Measurements from ENCODE around the gene ATP5PD.
"Not testable (repeated sequence)": the region's sequence is repeated elsewhere in the genome, so short reads cannot be mapped to it uniquely, and the experiment has no call there.

Gene ATP5PD

GRCh38 chr17:75051941-75052340 lies 5.2 kb upstream of the ATP5PD start:
- peak; percentile 98 for DNase-seq (ENCODE audit: low spot score)

- DNase-seq (ENCODE audit: low spot score), result no peak
Measured at GRCh38 chr17:75049706-75050105, 2.9 kb upstream of the ATP5PD start.

GRCh38 chr17:75049057-75049456 lies 2.3 kb upstream of the ATP5PD start:
- DNase-seq (ENCODE audit: low spot score), result peak; percentile 39

- DNase-seq (ENCODE audit: low spot score), result peak; percentile 39
Measured at GRCh38 chr17:75048249-75048878, 1.6 kb upstream of the ATP5PD start.

- DNase-seq (ENCODE audit: low spot score), result peak; percentile 58
Measured at GRCh38 chr17:75047398-75048098, 779 bp upstream of the ATP5PD start.

GRCh38 chr17:75045946-75046406 lies 793 bp downstream of the ATP5PD start:
- DNase-seq (ENCODE audit: low spot score), result not testable (repeated sequence)

- no peak for DNase-seq (ENCODE audit: low spot score)
Measured at GRCh38 chr17:75044716-75045115, 2.1 kb downstream of the ATP5PD start.

- not testable (repeated sequence) for DNase-seq (ENCODE audit: low spot score)
Measured at GRCh38 chr17:75043789-75044188, 3.0 kb downstream of the ATP5PD start.

GRCh38 chr17:75041656-75042280 lies 5.0 kb downstream of the ATP5PD start:
- DNase-seq (ENCODE audit: low spot score), result no peak

GRCh38 chr17:75039238-75039637 lies 7.5 kb downstream of the ATP5PD start:
- DNase-seq (ENCODE audit: low spot score), result no peak

- DNase-seq (ENCODE audit: low spot score), result peak; percentile 74
Measured at GRCh38 chr17:75036643-75037268, 10.0 kb downstream of the ATP5PD start.

GRCh38 chr17:75034236-75034908 lies 12.4 kb downstream of the ATP5PD start:
- DNase-seq (ENCODE audit: low spot score), result peak; percentile 91

- peak; percentile 95 for DNase-seq (ENCODE audit: low spot score)
Measured at GRCh38 chr17:75033346-75034235, 13.2 kb downstream of the ATP5PD start.

GRCh38 chr17:75032720-75033280 lies 14.0 kb downstream of the ATP5PD start:
- DNase-seq (ENCODE audit: low spot score), result peak; percentile 42

GRCh38 chr17:75031972-75032719 lies 14.6 kb downstream of the ATP5PD start:
- DNase-seq (ENCODE audit: low spot score), result peak; percentile 98

GRCh38 chr17:75030161-75030560 lies 16.6 kb downstream of the ATP5PD start:
- no peak for DNase-seq (ENCODE audit: low spot score)

- DNase-seq (ENCODE audit: low spot score), result not testable (repeated sequence)
Measured at GRCh38 chr17:75026650-75027049, 20.1 kb downstream of the ATP5PD start.

- not testable (repeated sequence) for DNase-seq (ENCODE audit: low spot score)
Measured at GRCh38 chr17:75025398-75025734, 21.4 kb downstream of the ATP5PD start.

- no peak for DNase-seq (ENCODE audit: low spot score)
Measured at GRCh38 chr17:75024686-75025397, 21.9 kb downstream of the ATP5PD start.
